CD1c-positive myeloid dendritic cell (primary cell): ENCODE measurements around the gene NRXN3.

Experiments
- DNase-seq: peaks from one replicate; pipeline ENCODE4 v3.0.0-alpha.2; 2016; ENCODE audit errors: extremely low spot score

NRXN3 gene

GRCh38 chr14:79516009-79516408 is 1345.8 kb downstream of the NRXN3 start:
- no peak for DNase-seq

GRCh38 chr14:79525416-79525815 is 1355.2 kb downstream of the NRXN3 start:
- DNase-seq, result no peak

- no peak for DNase-seq
Measured at GRCh38 chr14:79528828-79529416, 1358.7 kb downstream of the NRXN3 start.

GRCh38 chr14:79530555-79530954 is 1360.4 kb downstream of the NRXN3 start:
- DNase-seq, result no peak

GRCh38 chr14:79534703-79535353 is 1364.7 kb downstream of the NRXN3 start:
- DNase-seq, result no peak

- no peak for DNase-seq
Measured at GRCh38 chr14:79540394-79540793, 1370.2 kb downstream of the NRXN3 start.

GRCh38 chr14:79542121-79542520 is 1371.9 kb downstream of the NRXN3 start:
- DNase-seq, result no peak

GRCh38 chr14:79543348-79543747 is 1373.2 kb downstream of the NRXN3 start:
- DNase-seq, result no peak

GRCh38 chr14:79543967-79544697 is 1374.0 kb downstream of the NRXN3 start:
- no peak for DNase-seq

GRCh38 chr14:79544698-79545070 is 1374.5 kb downstream of the NRXN3 start:
- no peak for DNase-seq

- DNase-seq, result no peak
Measured at GRCh38 chr14:79548836-79549235, 1378.7 kb downstream of the NRXN3 start.

GRCh38 chr14:79549515-79549914 is 1379.3 kb downstream of the NRXN3 start:
- no peak for DNase-seq

- DNase-seq, result no peak
Measured at GRCh38 chr14:79551523-79551922, 1381.3 kb downstream of the NRXN3 start.

GRCh38 chr14:79552778-79553177 is 1382.6 kb downstream of the NRXN3 start:
- no peak for DNase-seq

GRCh38 chr14:79554816-79555215 is 1384.6 kb downstream of the NRXN3 start:
- DNase-seq, result no peak

- no peak for DNase-seq
Measured at GRCh38 chr14:79555429-79555828, 1385.3 kb downstream of the NRXN3 start.

GRCh38 chr14:79557309-79557708 is 1387.1 kb downstream of the NRXN3 start:
- no peak for DNase-seq

GRCh38 chr14:79562185-79562584 is 1392.0 kb downstream of the NRXN3 start:
- no peak for DNase-seq

GRCh38 chr14:79564371-79564770 is 1394.2 kb downstream of the NRXN3 start:
- no peak for DNase-seq

- DNase-seq, result no peak
Measured at GRCh38 chr14:79567306-79567705, 1397.1 kb downstream of the NRXN3 start.

GRCh38 chr14:79568594-79568993 is 1398.4 kb downstream of the NRXN3 start:
- DNase-seq, result no peak

GRCh38 chr14:79569072-79569471 is 1398.9 kb downstream of the NRXN3 start:
- DNase-seq, result no peak

GRCh38 chr14:79570648-79571047 is 1400.5 kb downstream of the NRXN3 start:
- DNase-seq, result no peak
